ENCODE measurements around the gene PITPNM2. TPM values are rescaled to one million over a fixed set of nuclear protein-coding genes. Genes with fewer than 3 reads are reported as not detected.

Gene PITPNM2
- 3.1 TPM for polyA plus RNA-seq (2013, experiment 1 of 2)
- polyA plus RNA-seq (2013, experiment 2 of 2) = 2.4 TPM

DNA sequence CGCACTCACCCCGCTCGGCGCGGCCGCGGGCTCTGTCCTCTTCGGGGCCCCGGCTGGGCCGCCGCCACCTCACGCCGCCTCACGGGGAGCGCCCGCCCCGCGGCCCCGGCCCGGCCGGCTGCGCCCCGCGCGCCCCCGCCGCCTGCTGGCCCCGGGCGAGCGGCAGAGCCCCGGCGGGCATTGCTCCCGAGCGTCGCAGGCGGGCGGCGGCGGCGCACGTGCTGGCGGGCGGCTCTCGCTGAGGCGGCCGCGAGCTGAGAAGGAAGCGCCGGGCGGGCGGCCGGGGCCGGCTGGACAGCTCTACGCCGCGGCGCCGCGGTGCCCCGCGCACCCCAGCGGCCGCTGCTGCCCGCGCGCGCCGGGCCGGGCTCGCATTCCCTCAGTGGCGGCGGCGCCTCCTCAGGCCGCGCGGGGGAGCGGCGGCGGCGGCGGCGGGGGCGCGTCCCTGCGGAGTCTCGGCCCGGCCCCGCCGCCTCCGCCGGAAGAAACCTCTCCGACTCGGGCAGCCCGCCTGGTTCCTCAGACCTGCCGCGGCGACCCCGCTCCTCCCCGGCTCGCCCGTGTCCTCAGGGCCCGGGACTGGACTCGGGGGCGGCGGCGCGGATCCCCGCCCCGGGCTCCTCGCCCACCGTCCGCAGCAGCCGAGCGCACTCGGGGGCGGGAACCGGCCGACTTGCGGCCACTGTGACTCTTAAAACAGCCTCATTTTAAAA, at the start of gene PITPNM2:
Gene PITPNM2, minus strand, starts transcription at position 347 of the 713 bp plus-strand sequence. CDS start 116,500 bp downstream, outside the sequence.
- peaks cover 28% of the 10 kb centered on the region for H3K4me1 ChIP-seq (ENCODE audit: insufficient read depth, low read length)
- H3K27ac ChIP-seq (ENCODE audit: low read depth, low read length) = no peak within 1 kb of the TSS
- peak within 1 kb of the TSS; percentile 63 for H3K9ac ChIP-seq (ENCODE audit: low read depth, low read length)
- 0 out of 2 replicates have a peak, but pooled peaks cover 6% of the 10 kb centered on the region for H3K36me3 ChIP-seq (ENCODE audit: insufficient read depth, low read length)
- H3K4me3 ChIP-seq (ENCODE audit: low read length) = peak within 1 kb of the TSS; percentile 73
- no peaks in the 10 kb centered on the region for H3K9me3 ChIP-seq (ENCODE audit: insufficient read depth, low read depth, low read length)
- WGBS = under 1% methylated on average over 119 of the region's 119 CpGs
- H3K27me3 ChIP-seq (ENCODE audit: insufficient read depth, low read length) = peaks cover 46% of the 10 kb centered on the region

- Histone ChIP-seq H3K4me1 (ENCODE audit: insufficient read depth, low read length) (no peaks in the 10 kb centered on the region), H3K9me3 (ENCODE audit: insufficient read depth, low read depth, low read length) (no peaks in the 10 kb centered on the region), H3K27ac (ENCODE audit: low read depth, low read length) (no peak overlapping the region), H3K36me3 (ENCODE audit: insufficient read depth, low read length) (peaks cover 82% of the 10 kb centered on the region), H3K4me3 (ENCODE audit: low read length) (no peak overlapping the region), H3K9ac (ENCODE audit: low read depth, low read length) (no peak overlapping the region), H3K27me3 (ENCODE audit: insufficient read depth, low read length) (no peaks in the 10 kb centered on the region)
- WGBS = 96% methylated on average over 7 of the region's 7 CpGs
These were observed 49.5 kb upstream of the PITPNM2 start for GRCh38 chr12:123200414-123200813.

DNA sequence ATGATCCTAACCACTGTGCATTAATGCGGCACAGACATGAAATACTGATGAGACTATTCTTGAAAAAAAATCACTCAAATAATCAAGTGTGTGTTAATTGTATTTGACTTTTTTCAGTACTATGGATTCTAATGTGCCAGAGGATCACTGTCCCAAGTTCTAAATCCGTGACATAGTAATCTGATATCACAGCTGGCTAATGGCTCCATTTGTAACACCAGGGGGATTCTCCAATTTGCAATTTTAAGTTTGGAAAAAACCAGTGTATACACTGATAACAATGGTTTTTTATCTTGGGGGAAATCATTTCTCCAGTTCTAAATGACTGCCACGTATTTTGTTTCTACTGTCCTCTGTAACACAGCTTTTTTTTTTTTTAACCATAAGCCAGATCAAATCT, 49.0 kb upstream of the PITPNM2 start:
- H3K4me3 ChIP-seq (ENCODE audit: low read length) = no peak overlapping the region
- H3K36me3 ChIP-seq (ENCODE audit: insufficient read depth, low read length) = peaks cover 81% of the 10 kb centered on the region
- no peaks in the 10 kb centered on the region for H3K9me3 ChIP-seq (ENCODE audit: insufficient read depth, low read depth, low read length)
- H3K4me1 ChIP-seq (ENCODE audit: insufficient read depth, low read length) = no peaks in the 10 kb centered on the region
- H3K27ac ChIP-seq (ENCODE audit: low read depth, low read length) = no peak overlapping the region
- 96% methylated on average over 2 of the region's 3 CpGs for WGBS
- no peak overlapping the region for H3K9ac ChIP-seq (ENCODE audit: low read depth, low read length)
- no peaks in the 10 kb centered on the region for H3K27me3 ChIP-seq (ENCODE audit: insufficient read depth, low read length)

GRCh38 chr12:123187637-123188036, 36.7 kb upstream of the PITPNM2 start:
- Histone ChIP-seq H3K4me1 (ENCODE audit: insufficient read depth, low read length) (no peaks in the 10 kb centered on the region), H3K27ac (ENCODE audit: low read depth, low read length) (no peak overlapping the region), H3K9me3 (ENCODE audit: insufficient read depth, low read depth, low read length) (no peaks in the 10 kb centered on the region), H3K9ac (ENCODE audit: low read depth, low read length) (no peak overlapping the region), H3K4me3 (ENCODE audit: low read length) (no peak overlapping the region), H3K27me3 (ENCODE audit: insufficient read depth, low read length) (no peaks in the 10 kb centered on the region), H3K36me3 (ENCODE audit: insufficient read depth, low read length) (peaks cover 67% of the 10 kb centered on the region)
- 95% methylated on average over 6 of the region's 6 CpGs for WGBS

DNA sequence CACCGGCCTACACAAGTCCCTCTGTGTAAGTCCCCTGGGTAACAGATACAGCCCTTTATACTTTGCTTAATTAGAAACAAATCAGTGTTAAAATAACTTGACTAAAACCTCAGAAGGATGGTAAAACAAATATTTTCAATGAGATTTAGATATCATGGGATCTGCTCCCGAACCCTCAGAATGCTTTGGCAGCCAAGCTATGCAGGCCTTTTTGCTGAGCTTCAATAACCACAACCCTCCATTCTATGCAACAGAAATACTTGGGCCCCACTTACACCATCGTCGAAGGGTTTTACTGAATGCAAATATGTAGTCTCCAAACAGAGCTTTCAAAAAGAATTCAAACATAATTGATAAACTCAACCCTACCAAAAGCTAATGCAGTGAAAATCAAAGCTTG, 29.3 kb upstream of the PITPNM2 start:
- Histone ChIP-seq H3K36me3 (ENCODE audit: insufficient read depth, low read length) (peaks cover 61% of the 10 kb centered on the region), H3K4me3 (ENCODE audit: low read length) (no peak overlapping the region), H3K9ac (ENCODE audit: low read depth, low read length) (no peak overlapping the region), H3K4me1 (ENCODE audit: insufficient read depth, low read length) (no peaks in the 10 kb centered on the region), H3K27me3 (ENCODE audit: insufficient read depth, low read length) (no peaks in the 10 kb centered on the region), H3K9me3 (ENCODE audit: insufficient read depth, low read depth, low read length) (no peaks in the 10 kb centered on the region), H3K27ac (ENCODE audit: low read depth, low read length) (no peak overlapping the region)
- WGBS = 94% methylated on average over 4 of the region's 4 CpGs

DNA sequence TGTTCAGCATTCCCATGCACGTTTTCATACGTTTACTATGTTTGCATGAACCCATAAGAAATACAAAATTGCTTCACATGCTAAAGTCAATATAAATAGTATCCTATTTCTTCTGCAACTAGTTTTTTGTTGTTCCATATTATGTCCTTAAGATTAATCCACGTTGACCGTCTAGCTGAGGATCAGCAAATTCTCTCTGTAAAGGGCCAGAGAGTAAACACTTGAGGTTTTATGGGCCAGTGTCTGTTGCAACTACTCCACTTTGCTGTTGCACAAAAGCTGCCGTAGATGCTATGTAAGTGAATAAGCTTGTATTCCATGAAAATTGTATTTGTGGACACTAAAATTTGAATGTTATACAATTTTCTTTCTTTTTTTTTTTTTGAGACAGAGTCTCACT, 21.1 kb upstream of the PITPNM2 start:
- H3K36me3 ChIP-seq (ENCODE audit: insufficient read depth, low read length) = peaks cover 41% of the 10 kb centered on the region
- no peaks in the 10 kb centered on the region for H3K4me1 ChIP-seq (ENCODE audit: insufficient read depth, low read length)
- no peak overlapping the region for H3K27ac ChIP-seq (ENCODE audit: low read depth, low read length)
- WGBS = 78% methylated on average over 5 of the region's 5 CpGs
- no peak overlapping the region for H3K4me3 ChIP-seq (ENCODE audit: low read length)
- no peak overlapping the region for H3K9ac ChIP-seq (ENCODE audit: low read depth, low read length)
- no peaks in the 10 kb centered on the region for H3K27me3 ChIP-seq (ENCODE audit: insufficient read depth, low read length)
- no peaks in the 10 kb centered on the region for H3K9me3 ChIP-seq (ENCODE audit: insufficient read depth, low read depth, low read length)

- Histone ChIP-seq H3K9ac (ENCODE audit: low read depth, low read length) (no peak overlapping the region), H3K4me1 (ENCODE audit: insufficient read depth, low read length) (no peaks in the 10 kb centered on the region), H3K27me3 (ENCODE audit: insufficient read depth, low read length) (no peaks in the 10 kb centered on the region), H3K27ac (ENCODE audit: low read depth, low read length) (no peak overlapping the region), H3K36me3 (ENCODE audit: insufficient read depth, low read length) (peaks cover 61% of the 10 kb centered on the region), H3K9me3 (ENCODE audit: insufficient read depth, low read depth, low read length) (no peaks in the 10 kb centered on the region), H3K4me3 (ENCODE audit: low read length) (no peak overlapping the region)
- 90% methylated on average over 1 of the region's 2 CpGs for WGBS
These were observed 16.4 kb upstream of the PITPNM2 start for GRCh38 chr12:123167329-123167728.

GRCh38 chr12:123165537-123165936, 14.6 kb upstream of the PITPNM2 start:
- H3K27me3 ChIP-seq (ENCODE audit: insufficient read depth, low read length) = no peaks in the 10 kb centered on the region
- 95% methylated on average over 2 of the region's 4 CpGs for WGBS
- H3K36me3 ChIP-seq (ENCODE audit: insufficient read depth, low read length) = peaks cover 67% of the 10 kb centered on the region

GRCh38 chr12:123164710-123165261, 13.9 kb upstream of the PITPNM2 start:
- no peaks in the 10 kb centered on the region for H3K9me3 ChIP-seq (ENCODE audit: insufficient read depth, low read depth, low read length)
- peaks cover 70% of the 10 kb centered on the region for H3K36me3 ChIP-seq (ENCODE audit: insufficient read depth, low read length)
- H3K27ac ChIP-seq (ENCODE audit: low read depth, low read length) = no peak overlapping the region
- no peak overlapping the region for H3K9ac ChIP-seq (ENCODE audit: low read depth, low read length)
- no peak overlapping the region for H3K4me3 ChIP-seq (ENCODE audit: low read length)
- no peaks in the 10 kb centered on the region for H3K4me1 ChIP-seq (ENCODE audit: insufficient read depth, low read length)
- no peaks in the 10 kb centered on the region for H3K27me3 ChIP-seq (ENCODE audit: insufficient read depth, low read length)
- 93% methylated on average over 6 of the region's 9 CpGs for WGBS

More at GRCh38 chr12:123165537-123165936, 14.6 kb upstream of the PITPNM2 start:
- H3K4me3 ChIP-seq (ENCODE audit: low read length) = no peak overlapping the region
- no peak overlapping the region for H3K9ac ChIP-seq (ENCODE audit: low read depth, low read length)
- H3K4me1 ChIP-seq (ENCODE audit: insufficient read depth, low read length) = no peaks in the 10 kb centered on the region
- H3K27ac ChIP-seq (ENCODE audit: low read depth, low read length) = no peak overlapping the region
- H3K9me3 ChIP-seq (ENCODE audit: insufficient read depth, low read depth, low read length) = no peaks in the 10 kb centered on the region

DNA sequence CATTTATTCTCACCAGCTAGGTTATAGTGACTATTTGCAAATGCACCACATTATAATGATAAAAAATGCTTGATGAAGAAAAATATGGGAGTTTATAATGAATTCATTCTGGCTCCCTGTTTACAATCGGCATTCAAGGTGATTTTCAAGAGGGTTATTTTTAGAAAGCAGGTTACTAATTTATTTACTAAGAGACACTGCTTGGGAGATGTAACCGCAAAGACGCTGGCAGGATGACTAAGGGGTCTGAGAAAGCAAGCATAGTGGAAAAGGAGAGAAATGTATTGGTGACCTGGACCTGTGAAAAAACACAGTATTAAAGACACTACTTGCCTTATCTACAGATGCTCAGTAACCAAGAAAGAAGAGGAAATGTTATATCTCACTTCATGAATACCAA, 13.3 kb upstream of the PITPNM2 start:
- 99% methylated on average over 3 of the region's 3 CpGs for WGBS

GRCh38 chr12:123163227-123163626, 12.3 kb upstream of the PITPNM2 start:
- peaks cover 73% of the 10 kb centered on the region for H3K36me3 ChIP-seq (ENCODE audit: insufficient read depth, low read length)
- no peak overlapping the region for H3K4me3 ChIP-seq (ENCODE audit: low read length)
- no peaks in the 10 kb centered on the region for H3K4me1 ChIP-seq (ENCODE audit: insufficient read depth, low read length)
- H3K9ac ChIP-seq (ENCODE audit: low read depth, low read length) = no peak overlapping the region
- WGBS = 90% methylated on average over 2 of the region's 3 CpGs
- H3K27me3 ChIP-seq (ENCODE audit: insufficient read depth, low read length) = no peaks in the 10 kb centered on the region
- no peak overlapping the region for H3K27ac ChIP-seq (ENCODE audit: low read depth, low read length)
- H3K9me3 ChIP-seq (ENCODE audit: insufficient read depth, low read depth, low read length) = no peaks in the 10 kb centered on the region

More for the DNA sequence above, 13.3 kb upstream of the PITPNM2 start:
- Histone ChIP-seq H3K4me3 (ENCODE audit: low read length) (no peak overlapping the region), H3K36me3 (ENCODE audit: insufficient read depth, low read length) (peaks cover 73% of the 10 kb centered on the region), H3K27me3 (ENCODE audit: insufficient read depth, low read length) (no peaks in the 10 kb centered on the region), H3K9ac (ENCODE audit: low read depth, low read length) (no peak overlapping the region), H3K9me3 (ENCODE audit: insufficient read depth, low read depth, low read length) (no peaks in the 10 kb centered on the region), H3K27ac (ENCODE audit: low read depth, low read length) (no peak overlapping the region), H3K4me1 (ENCODE audit: insufficient read depth, low read length) (no peaks in the 10 kb centered on the region)
